GM21528 (cell line): ENCODE results near the gene TBCD.
A peak's percentile ranks its signal among the peaks of the same experiment; 100 is the strongest.
"Not testable (repeated sequence)": the region's sequence is repeated elsewhere in the genome, so short reads cannot be mapped to it uniquely, and the experiment has no call there.

Experiments
- ATAC-seq: cut with Tn5 transposase; IDR thresholded peaks from one replicate; pipeline ENCODE4 v1.9.1; 2021; ENCODE audit warnings: mild to moderate bottlenecking, moderate library complexity; ENCODE audit not compliant: unreplicated experiment, low FRiP score

Gene TBCD

DNA sequence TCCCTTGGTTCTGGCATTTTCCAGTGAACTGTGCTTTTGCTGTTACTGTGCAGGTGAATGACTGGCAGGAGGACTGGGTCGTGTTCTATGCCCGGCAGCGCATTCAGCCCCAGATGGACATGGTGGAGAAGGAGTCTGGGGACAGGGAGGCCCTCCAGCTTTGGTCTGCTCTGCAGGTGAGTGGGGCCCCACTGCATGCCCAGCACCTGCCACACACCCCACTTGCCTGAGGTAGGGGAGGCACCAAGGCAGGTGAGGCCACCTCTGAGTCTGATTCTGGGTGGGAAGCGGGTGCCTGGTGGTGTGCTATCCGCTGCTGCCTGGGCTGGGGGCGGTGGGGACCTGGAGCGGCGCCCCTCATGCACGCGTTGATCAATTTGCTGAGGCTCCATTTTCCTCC is 25.4 kb upstream of the TBCD start:
- ATAC-seq, result no peak

DNA sequence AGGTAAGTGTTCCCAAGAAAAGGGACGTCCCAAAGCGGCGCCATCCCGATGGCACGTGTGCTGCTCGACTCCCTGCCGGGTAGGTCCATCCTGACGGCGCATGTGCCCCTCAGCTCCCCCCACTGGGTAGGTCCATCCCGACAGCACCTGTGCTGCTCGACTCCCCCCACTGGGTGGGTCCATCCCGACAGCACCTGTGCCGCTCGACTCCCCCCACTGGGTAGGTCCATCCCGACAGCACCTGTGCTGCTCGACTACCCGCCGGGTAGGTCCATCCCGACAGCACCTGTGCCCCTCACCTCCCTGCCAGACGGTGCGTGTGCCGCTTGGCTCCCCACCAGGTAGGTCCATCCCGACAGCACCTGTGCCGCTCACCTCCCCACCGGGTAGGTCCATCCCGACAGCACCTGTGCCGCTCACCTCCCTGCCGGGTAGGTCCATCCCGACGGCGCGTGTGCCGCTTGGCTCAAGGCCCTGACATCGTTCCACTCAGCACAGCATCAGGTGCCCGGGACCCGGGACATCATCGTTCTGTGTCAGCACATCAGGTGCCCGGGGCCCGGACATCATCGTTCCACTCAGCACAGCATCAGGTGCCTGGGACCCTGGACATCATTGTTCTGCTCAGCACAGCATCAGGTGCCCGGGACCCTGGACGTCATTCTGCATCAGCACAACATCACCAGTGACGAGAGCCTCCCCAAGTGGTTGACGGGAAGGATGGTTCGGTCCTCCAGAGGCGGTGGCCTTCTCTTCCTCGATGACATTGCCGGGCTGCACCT is 22.2 kb upstream of the TBCD start:
- no peak for ATAC-seq

DNA sequence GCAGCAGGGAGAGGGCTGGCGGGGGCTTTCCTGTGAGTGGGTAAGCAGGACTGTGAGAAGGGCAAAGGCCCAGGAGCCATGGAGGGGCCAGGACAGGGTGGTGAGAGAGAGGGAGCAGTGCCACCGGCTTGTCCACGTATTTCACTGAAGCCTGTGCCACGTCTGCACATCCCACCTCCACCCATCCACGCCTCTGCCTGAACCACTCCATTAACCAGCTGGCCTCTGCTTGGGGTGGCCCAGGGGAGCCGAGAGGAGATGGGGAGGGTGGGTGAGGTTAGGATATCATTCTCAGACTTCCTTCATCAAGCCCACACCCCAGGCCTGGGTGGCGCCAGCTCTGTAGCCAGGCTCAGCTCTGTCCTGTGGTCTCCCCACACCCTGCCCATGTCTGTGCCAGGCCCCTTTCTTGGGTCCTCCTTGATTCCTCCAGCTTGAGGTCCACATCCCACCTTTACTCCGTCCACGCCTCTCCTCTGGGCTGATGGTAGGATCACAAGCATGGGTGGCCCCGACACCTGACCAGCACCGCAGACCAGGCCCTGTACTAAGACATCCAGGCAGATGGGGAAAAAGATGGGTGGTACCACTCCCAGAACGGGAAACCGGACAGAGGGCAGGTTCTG is 19.6 kb upstream of the TBCD start:
- ATAC-seq, result no peak

DNA sequence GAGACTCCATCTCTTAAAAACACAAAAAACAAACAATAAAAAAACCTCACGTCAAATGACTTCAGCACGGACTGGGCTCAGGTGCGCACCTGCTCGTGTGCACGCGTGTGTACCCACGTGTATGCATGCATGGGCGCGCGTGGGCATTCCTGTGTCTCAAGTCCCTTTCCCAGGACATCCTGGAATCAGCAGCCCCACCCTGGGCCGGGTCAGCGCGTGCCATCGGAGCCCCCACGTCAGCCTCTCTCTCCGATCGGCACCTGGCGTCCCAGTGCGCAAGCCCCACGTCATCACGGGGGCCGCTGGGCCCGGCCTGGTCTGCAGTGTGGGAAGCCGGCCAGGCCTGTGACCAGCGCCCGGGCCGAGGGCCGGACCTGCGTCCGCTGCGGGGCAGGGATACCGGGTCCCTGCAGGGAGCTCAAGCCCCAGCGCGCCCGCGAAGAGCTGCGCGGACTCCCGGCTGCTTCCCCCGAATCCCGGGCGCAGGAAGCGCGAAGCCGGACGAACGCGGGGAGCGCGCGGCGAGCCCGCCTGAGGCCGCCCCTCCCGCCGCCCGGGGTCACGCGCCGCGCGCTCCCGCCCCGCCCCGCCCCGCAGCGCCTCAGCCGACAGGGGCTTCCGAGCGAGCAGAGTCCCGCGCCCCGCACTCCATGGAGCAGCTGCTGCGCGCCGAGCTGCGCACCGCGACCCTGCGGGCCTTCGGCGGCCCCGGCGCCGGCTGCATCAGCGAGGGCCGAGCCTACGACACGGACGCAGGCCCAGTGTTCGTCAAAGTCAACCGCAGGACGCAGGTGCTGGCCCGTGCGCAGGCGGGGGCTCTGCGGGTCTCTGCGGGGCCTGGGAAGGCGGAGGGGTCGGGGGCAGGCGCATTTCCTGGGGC is 16.6 kb upstream of the TBCD start, which contains the start of gene FN3K:
TSS of gene FN3K (plus strand) at position 629 of the 880 bp plus-strand sequence. CDS start at position 651, 22 bp downstream.
- ATAC-seq, result no peak

DNA sequence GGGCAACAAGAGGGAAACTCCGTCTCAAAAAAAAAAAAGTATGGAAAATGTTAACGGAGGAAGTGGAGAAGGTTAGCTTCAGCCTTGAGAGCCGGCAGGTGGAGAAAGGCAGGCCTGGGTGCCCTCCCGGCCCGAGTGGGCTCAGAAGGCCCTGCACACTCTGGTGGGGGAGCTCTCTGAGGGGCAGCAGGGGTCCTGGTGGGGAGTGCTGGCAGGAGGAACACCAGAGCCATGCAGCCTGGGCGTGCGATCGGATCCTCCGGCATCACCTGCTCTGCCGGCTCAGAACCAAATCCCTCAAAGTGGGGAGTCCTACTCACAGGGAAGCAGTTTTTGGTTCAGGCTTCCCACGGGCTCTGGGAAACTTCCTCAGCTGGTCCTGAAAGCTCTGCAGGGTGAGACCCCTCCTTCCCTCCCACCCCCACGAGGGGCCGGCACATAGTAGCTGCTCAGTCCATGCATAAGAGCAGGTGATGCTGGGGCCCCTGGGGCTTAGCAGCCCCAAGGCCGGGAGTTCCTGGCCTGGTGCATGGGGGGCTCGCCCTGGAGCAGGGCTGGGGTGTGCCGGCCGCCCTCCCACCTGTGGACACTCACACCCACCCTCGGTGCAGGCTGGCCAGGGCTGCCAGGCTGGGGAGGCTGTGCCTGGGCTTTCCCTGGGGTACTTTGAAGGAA is 15.2 kb upstream of the TBCD start:
- ATAC-seq, result no peak

DNA sequence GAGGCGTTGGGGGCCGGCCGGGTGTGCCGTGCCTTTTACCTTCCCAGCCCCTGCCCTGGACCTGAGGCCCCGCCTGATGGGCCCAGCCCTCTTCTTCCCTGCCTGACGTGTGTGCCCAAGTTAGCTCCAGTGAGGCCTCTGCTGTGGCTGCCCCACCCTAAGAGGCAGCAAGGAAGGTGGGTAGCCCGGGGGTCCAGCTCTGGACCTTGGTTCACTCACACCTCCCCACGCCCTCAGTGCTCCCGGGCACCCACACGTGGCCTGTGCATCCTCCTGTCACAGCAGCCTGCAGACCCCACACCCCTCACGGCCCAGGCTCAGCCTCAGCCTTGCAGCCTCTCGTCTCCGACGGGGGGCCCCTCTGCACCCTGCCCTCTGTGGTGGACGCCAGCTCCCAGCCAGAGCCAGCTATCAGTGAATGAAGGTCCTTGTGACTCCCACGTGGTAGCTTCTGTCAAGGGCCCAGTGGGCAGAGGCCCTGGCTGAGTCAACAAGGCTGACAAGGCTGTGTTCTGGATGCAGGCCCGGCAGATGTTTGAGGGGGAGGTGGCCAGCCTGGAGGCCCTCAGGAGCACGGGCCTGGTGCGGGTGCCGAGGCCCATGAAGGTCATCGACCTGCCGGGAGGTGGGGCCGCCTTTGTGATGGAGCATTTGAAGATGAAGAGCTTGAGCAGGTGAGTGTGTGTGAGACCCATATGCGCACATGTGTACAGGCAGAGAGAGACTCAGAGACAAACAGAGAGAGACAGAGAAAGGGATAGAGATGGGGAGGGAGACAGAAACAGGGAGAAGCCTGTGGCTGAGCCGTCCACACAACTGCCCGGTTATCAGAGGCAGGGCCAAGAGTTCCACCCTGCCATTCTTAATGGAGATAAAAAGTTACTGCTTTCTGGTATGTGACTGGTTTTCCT is 13.6 kb upstream of the TBCD start:
- no peak for ATAC-seq

DNA sequence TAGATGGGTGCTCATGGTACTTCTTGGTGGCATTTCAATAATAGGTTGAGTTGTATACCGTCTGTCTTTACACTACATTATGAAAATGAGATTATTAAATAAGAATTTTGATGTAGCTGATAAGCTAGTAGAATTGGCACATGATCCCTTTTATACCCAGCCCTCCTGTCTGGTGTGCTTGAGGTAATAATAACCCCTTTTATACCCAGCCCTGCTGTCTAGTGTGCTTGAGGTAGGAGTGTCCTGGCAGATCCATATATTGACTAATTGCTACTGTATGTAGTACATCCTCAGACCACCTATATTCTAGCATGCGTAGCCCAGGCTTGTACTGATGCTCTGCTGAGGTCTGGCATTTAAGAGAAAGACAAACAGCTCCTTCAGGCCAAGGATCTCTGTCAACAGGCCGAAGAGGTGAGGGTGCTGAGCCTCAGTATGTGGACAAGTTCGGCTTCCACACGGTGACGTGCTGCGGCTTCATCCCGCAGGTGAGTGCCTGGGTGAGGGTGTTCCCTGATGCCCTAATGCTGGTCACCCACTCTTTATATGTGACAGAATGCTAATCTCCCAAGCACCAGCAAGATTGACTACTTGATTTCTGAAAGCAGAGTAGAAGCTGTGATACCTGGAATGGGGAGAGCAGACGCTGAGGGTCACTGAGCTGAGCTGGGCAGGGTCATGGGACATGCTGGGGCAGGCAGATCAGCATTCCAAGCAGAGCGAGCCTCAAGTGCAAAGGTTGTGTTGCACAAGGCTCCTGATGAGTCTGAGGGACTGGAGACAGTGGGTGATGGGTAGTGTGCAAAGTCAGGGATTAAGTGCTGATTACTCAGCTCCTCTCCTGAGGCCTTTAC is 10.7 kb upstream of the TBCD start:
- ATAC-seq, result no peak

DNA sequence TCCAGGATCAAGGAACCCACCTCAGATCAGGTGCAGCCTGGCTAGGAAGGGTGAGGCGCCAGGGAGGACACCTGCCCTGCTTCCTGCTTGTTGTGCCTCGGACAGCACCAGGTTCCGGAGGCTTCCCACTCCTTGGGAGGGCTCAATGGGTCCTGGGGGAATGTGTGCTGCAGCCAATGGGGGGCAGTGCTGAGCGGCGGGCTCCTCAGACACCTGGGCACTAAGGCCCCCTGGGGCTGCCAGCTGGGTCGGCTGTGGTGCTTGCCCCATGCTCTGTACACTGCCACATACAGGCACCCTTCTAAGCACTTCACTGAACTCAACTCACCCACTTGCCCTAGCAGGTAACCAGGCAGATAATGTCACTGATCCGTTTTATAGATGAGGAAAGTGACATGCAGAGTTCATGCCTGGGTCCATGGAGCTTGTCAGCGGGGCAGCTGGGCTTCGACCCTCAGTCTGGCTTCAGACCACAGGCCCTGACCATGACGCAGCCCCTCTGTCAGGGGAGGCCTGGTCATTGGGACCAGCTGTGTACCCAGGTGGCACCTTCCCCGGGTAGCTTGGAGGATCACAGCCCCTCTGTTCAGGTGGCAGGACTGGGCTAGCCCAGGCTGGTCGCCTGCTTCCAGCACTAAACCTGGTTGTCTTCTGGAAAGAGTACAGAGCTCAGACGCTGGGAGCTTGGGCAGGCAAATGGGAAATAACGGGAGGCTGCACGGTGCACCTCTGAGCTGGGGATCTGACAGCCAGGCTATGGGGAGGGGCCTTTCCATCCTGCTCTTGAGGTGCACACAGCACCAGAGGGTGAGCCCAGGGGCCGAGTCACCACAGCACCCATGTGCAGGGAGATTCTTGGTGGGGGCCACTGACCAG is 8.3 kb upstream of the TBCD start:
- no peak for ATAC-seq

DNA sequence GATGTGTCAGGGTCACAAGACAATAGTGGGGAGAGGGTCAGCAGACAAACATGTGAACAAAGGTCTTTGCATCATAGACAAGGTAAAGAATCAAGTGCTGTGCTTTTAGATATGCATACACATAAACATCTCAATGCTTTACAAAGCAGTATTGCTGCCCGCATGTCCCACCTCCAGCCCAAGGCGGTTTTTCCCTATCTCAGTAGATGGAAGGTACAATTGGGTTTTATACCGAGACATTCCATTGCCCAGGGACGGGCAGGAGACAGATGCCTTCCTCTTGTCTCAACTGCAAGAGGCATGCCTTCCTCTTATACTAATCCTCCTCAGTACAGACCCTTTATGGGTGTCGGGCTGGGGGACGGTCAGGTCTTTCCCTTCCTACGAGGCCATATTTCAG is 7.1 kb upstream of the TBCD start:
- not testable (repeated sequence) for ATAC-seq

DNA sequence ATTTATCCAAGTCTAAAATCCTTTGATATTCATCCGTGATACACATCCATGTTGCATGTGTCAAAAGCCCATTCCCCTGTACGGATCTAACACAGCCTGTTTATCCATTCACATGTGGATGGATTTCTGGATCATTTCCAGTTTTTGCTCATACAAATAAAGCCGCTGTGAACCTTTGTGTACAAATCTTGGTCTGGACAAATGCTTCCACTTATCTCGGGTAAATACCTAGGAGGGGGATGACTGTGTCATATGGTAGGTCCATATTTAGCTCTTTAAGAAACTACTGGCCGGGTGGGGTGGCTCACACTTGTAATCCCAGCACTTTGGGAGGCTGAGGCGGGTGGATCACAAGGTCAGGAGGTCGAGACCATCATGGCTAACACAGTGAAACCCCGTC is 6.3 kb upstream of the TBCD start:
- no peak for ATAC-seq

DNA sequence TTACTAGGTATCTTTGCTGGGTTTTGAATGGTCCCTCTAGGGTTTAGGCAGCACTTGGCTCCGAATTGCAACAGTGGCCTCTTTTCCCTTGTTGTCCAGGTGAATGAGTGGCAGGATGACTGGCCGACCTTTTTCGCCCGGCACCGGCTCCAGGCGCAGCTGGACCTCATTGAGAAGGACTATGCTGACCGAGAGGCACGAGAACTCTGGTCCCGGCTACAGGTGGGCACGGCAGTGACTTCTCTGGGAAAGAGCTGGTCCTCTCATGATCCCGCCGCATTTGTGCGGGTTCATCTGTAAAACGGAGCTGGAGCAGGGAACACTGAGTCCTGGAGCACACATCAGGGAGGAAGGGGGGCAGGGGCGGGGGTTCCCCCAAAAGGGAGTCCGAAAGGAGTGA is 3.1 kb upstream of the TBCD start:
- no peak for ATAC-seq

DNA sequence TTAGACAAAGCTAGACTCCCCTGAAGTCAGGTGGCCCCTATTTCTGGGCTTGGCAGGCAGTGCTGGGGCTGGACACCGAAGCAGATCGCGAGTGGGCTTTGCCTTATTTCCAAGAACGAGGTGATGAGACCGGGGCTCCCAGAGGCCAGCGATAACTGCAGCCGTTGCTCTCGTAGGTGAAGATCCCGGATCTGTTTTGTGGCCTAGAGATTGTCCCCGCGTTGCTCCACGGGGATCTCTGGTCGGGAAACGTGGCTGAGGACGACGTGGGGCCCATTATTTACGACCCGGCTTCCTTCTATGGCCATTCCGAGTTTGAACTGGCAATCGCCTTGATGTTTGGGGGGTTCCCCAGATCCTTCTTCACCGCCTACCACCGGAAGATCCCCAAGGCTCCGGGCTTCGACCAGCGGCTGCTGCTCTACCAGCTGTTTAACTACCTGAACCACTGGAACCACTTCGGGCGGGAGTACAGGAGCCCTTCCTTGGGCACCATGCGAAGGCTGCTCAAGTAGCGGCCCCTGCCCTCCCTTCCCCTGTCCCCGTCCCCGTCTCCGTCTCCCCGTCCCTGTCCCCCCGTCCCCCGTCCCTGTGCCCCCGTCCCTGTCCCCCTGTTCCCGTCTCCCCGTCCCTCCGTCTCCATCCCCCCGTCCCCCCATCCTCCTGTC is 1.5 kb upstream of the TBCD start:
- ATAC-seq, result no peak

DNA sequence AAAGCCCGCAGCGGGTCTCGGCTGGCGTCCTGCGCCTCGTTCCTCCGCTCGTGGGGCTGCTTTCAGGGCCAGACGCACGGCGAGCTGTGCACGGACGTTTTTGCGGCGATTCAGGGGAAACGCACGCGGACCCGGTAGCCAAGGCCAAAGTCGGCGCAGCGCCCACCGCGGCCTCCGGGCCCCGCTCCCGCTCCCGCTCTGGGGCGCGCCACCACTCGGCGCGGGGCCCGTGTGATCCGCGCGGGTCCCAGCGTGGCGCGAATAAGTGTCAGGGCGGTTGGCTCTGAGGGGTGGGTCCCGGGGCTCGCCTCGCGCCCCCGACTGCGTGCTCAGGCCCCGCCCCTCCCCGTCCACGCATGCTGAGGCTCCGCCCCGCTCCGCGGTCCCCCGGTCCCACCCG is 694 bp upstream of the TBCD start:
- no peak for ATAC-seq

DNA sequence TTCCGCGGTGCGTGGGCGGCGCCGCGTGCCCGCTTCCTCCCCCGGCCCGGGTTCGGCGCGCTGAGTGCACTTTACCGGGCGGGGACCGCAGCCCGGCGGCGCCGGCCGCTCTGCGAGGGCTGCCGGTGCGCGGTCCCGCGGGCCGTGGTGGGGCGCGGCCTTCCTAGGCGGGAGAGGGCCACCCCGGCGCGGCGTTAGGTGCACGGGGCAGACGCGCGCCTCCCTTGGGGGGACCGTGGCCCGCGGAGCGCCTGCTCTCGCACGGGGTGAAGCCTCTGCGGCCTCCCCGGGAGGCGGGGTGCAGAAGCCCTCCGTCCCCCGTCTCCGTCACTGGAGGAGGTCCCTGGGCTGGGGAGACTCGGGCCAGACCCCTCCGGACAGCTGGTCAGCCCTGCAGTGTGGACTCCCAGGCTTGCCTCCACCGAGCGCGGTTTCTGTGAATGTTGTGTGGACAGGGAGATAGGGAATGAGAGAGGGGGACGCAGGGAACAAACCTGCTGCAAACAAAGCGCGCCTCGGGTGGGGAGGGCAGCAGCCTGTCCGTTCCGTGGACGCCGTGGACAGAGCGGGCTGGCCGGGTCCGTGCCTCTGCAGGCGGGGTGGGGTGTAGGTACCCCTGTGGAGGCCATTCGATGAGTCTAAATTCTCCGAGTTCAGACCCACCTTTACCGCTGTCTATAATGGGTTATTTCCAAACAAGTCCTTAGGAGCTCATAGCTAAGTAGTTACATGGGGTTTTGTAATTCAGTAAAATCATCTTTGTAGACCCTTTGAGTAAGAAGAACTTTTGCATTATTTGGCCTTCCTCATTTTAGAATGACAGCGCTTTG is 721 bp downstream of the TBCD start:
- peak; percentile 20 for ATAC-seq

DNA sequence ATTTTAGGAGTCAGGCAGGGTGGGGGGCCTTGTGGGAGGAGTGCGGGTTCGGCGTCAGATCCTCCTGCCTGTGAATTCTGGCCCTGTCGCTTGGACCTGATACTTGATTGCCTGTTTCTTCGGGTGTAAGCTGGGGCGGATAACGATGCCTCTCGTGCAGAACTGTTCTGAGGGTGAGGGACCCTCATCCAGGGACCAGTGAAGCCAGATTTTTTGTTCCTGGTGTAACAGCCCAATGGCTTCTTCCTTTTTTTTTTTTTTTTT is 1.3 kb downstream of the TBCD start:
- ATAC-seq, result no peak

DNA sequence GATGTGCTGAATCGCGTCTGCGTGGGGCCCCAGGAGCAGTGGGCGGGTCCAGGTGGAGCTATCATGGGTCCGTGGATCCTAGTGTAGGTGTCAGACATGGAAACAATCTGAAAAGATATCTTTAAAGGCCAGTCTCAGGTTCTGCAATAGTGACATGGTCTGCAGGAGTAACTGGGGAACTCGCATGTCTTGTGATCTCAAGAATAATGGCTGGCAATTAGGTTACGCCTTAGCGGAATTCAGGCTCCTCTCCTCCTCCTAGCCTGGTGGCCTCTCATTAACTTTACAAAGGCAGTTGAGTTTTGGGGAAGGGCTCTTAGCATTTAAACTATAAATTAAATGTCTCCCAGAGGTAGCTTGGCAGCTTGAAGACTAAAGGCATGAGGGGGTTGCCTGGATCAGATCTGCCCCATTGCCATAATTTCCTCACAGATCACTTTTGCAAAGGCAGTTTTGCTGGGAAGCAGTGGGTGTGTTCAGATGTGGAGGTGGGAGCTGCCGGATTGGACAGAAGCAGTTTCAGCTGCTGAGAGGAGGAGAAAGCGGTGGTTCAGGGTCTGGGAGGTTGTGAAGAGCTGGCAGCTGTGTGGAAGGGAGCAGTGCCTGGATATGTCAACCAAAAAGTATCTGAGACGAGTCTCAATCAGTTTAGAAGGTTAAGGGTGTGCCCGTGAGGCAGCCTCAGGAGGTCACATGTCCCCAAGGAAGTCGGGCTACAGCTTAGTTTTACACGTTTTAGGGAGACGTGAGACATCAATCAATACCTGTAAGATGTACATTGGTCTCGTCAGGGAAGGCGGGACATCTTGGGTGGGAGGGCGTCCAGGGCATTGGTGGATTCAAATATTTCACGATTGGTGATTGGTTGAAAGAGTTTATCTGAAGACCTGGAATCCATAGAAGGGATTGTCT is 2.7 kb downstream of the TBCD start:
- ATAC-seq, result no peak
